HepG2 (cell line): ENCODE results near the gene KLHL5. TPM values are rescaled to one million over a fixed set of nuclear protein-coding genes. Genes with fewer than 3 reads are reported as not detected.
A peak's percentile ranks its signal among the peaks of the same experiment; 100 is the strongest.

Source experiments
- ATF2 ChIP-seq: sonication (generic); formaldehyde crosslinking; IDR thresholded peaks from 2 replicates; pipeline ENCODE4 v1.4.0; 2020; ENCODE audit warnings: missing genetic modification reagents
- ATF7-NPFF ChIP-seq: sonication (generic); formaldehyde crosslinking; IDR thresholded peaks from 2 replicates; pipeline ENCODE4 v1.8.1; 2023; ENCODE audit warnings: mild to moderate bottlenecking, low read depth, missing genetic modification reagents, moderate library complexity
- CEBPB ChIP-seq: IDR thresholded peaks from 2 replicates; pipeline ENCODE4 v1.6.1; 2011; ENCODE audit warnings: low read depth, low read length, improper control_type of control experiment, borderline replicate concordance
- FOSL1 ChIP-seq: sonication (generic); formaldehyde crosslinking; IDR thresholded peaks from 2 replicates; pipeline ENCODE4 v1.9.0; 2021; ENCODE audit warnings: missing genetic modification reagents, borderline replicate concordance
- FOSL2 ChIP-seq: sonication (generic); formaldehyde crosslinking; IDR thresholded peaks from 2 replicates; pipeline ENCODE4 v1.4.0; 2020; ENCODE audit warnings: missing genetic modification reagents
- GATAD1 ChIP-seq: IDR thresholded peaks from 2 replicates; pipeline ENCODE4 v1.6.1; 2016; ENCODE audit warnings: missing genetic modification reagents, missing compliant biosample characterization
- HOXA3 ChIP-seq: sonication (generic); formaldehyde crosslinking; IDR thresholded peaks from 2 replicates; pipeline ENCODE4 v1.5.0; 2020; ENCODE audit warnings: missing genetic modification reagents
- KAT7 ChIP-seq: IDR thresholded peaks from 2 replicates; pipeline ENCODE4 v1.6.1; 2018; ENCODE audit warnings: borderline replicate concordance, missing compliant biosample characterization
- MED1 ChIP-seq: sonication (generic); formaldehyde crosslinking; IDR thresholded peaks from 2 replicates; pipeline ENCODE4 v1.4.0; 2020; ENCODE audit warnings: missing genetic modification reagents
- NFIC ChIP-seq: IDR thresholded peaks from 2 replicates; pipeline ENCODE4 v1.6.1; 2012; ENCODE audit warnings: mild to moderate bottlenecking, low read length, inconsistent platforms
- PAF1 ChIP-seq: IDR thresholded peaks from 2 replicates; pipeline ENCODE4 v1.6.1; 2016; ENCODE audit warnings: missing genetic modification reagents, missing compliant biosample characterization
- PRDM4 ChIP-seq: sonication (generic); formaldehyde crosslinking; IDR thresholded peaks from 2 replicates; pipeline ENCODE4 v1.9.0; 2021; ENCODE audit warnings: missing genetic modification reagents, borderline replicate concordance
- RBM39 ChIP-seq: fragments of 200-400 bp; formaldehyde crosslinking; IDR thresholded peaks from one replicate; pipeline ENCODE4 v1.6.1; 2018; ENCODE audit warnings: antibody characterized with exemption, mild to moderate bottlenecking, low read depth, low read length; ENCODE audit not compliant: poor library complexity, severe bottlenecking
- SIN3B ChIP-seq: fragments of 150-350 bp; IDR thresholded peaks from 2 replicates; pipeline ENCODE4 v1.6.1; 2014; ENCODE audit warnings: low read length
- SNAPC2 ChIP-seq: sonication (generic); formaldehyde crosslinking; IDR thresholded peaks from 2 replicates; pipeline ENCODE4 v1.8.1; 2022; ENCODE audit warnings: mild to moderate bottlenecking, missing genetic modification reagents
- SP140L ChIP-seq: sonication (generic); formaldehyde crosslinking; IDR thresholded peaks from 2 replicates; pipeline ENCODE4 v1.4.0; 2020; ENCODE audit warnings: missing genetic modification reagents, borderline replicate concordance
- SPEN ChIP-seq: sonication (generic); formaldehyde crosslinking; IDR thresholded peaks from 2 replicates; pipeline ENCODE4 v1.5.1; 2020; ENCODE audit warnings: low read depth, mild to moderate bottlenecking, missing genetic modification reagents
- THAP8 ChIP-seq: sonication (generic); formaldehyde crosslinking; IDR thresholded peaks from 2 replicates; pipeline ENCODE4 v1.5.1; 2020; ENCODE audit warnings: missing genetic modification reagents, mild to moderate bottlenecking, borderline replicate concordance
- YEATS4 ChIP-seq: sonication (generic); formaldehyde crosslinking; IDR thresholded peaks from 2 replicates; pipeline ENCODE4 v1.4.0; 2020; ENCODE audit warnings: missing genetic modification reagents, borderline replicate concordance
- ZBTB33 ChIP-seq: sonication (generic); formaldehyde crosslinking; IDR thresholded peaks from 2 replicates; pipeline ENCODE4 v1.4.0; 2020; ENCODE audit warnings: missing genetic modification reagents
- ZKSCAN1 ChIP-seq: fragments of 150-350 bp; IDR thresholded peaks from 2 replicates; pipeline ENCODE4 v1.6.1; 2014; ENCODE audit warnings: low read length
- ZNF121 ChIP-seq: sonication (generic); formaldehyde crosslinking; IDR thresholded peaks from 2 replicates; pipeline ENCODE4 v1.5.0; 2020; ENCODE audit warnings: mild to moderate bottlenecking, missing genetic modification reagents
- ZNF260 ChIP-seq: sonication (generic); formaldehyde crosslinking; IDR thresholded peaks from 2 replicates; pipeline ENCODE4 v1.4.0; 2020; ENCODE audit warnings: missing genetic modification reagents, low read depth, mild to moderate bottlenecking, borderline replicate concordance
- ZNF264 ChIP-seq: sonication (generic); formaldehyde crosslinking; IDR thresholded peaks from 2 replicates; pipeline ENCODE4 v1.4.0; 2020; ENCODE audit warnings: missing genetic modification reagents
- ZNF33A ChIP-seq: sonication (generic); formaldehyde crosslinking; IDR thresholded peaks from 2 replicates; pipeline ENCODE4 v1.5.1; 2020; ENCODE audit warnings: missing genetic modification reagents, mild to moderate bottlenecking, moderate library complexity, borderline replicate concordance
- ZNF75D ChIP-seq: sonication (generic); formaldehyde crosslinking; IDR thresholded peaks from 2 replicates; pipeline ENCODE4 v1.8.1; 2023; ENCODE audit warnings: missing genetic modification reagents, mild to moderate bottlenecking, borderline replicate concordance
- ZNF776 ChIP-seq: sonication (generic); formaldehyde crosslinking; IDR thresholded peaks from 2 replicates; pipeline ENCODE4 v1.4.0; 2020; ENCODE audit warnings: mild to moderate bottlenecking, missing genetic modification reagents
- polyA plus RNA-seq, 8 experiments: library from polyadenylated mRNA; depleted of rRNA in 3 of 8; stranded (reverse) in 7 of 8; unstranded in 1 of 8; fragments of >200 nt; fragmentation: Illumina TruSeq in 4 of 8; extraction: Trizol in 4 of 8; gene quantifications; 2 replicates each; pipeline versions ENCODE4 v1.2.1 to v1.2.3, GENCODE V29; 2011 to 2016; ENCODE audit warnings: low read depth in 4 of 8, missing spikeins in 1 of 8, mixed read lengths in 1 of 8; ENCODE audit not compliant: insufficient read depth in 1 of 8
- total RNA-seq, 5 experiments: library from RNA; depleted of rRNA; stranded (reverse); fragments of >200 nt; fragmentation: Illumina TruSeq; extraction: Trizol; gene quantifications; 2 replicates each; pipeline ENCODE4 v1.2.3, GENCODE V29; 2016; ENCODE audit warnings: low read depth in 1 of 5

The KLHL5 gene
- total and polyA plus RNA-seq, 2 of the 13 experiments (the other 11 are each of a cell fraction or from before 2014, with no cell fraction given) = 36.2 to 38.7 TPM

- peak; percentile 93 for TF ChIP-seq ZNF264 (CRISPR knock-in tag)
- TF ChIP-seq SIN3B = no peak
- TF ChIP-seq NFIC = no peak
- no peak for TF ChIP-seq PAF1
- no peak for TF ChIP-seq ZNF260 (CRISPR knock-in tag)
- no peak for TF ChIP-seq RBM39
- TF ChIP-seq THAP8 (CRISPR knock-in tag) = no peak
- no peak for TF ChIP-seq KAT7 (CRISPR knock-in tag)
- no peak for TF ChIP-seq ZNF776 (CRISPR knock-in tag)
- peak; percentile 95 for TF ChIP-seq ZNF121
- peak; percentile 76 for TF ChIP-seq ZBTB33 (CRISPR knock-in tag)
- TF ChIP-seq PRDM4 = no peak
- TF ChIP-seq GATAD1 (CRISPR knock-in tag) = 0 out of 2 replicates have a peak, but pooled peaks have one; percentile 21
- TF ChIP-seq MED1 (CRISPR knock-in tag) = peak; percentile 19; the same call in 1 of the 2 replicates
- TF ChIP-seq YEATS4 = no peak
- TF ChIP-seq SNAPC2 (CRISPR knock-in tag) = no peak
- no peak for TF ChIP-seq ZNF33A (CRISPR knock-in tag)
- no peak for TF ChIP-seq CEBPB
- TF ChIP-seq ZKSCAN1 = no peak
- peak; percentile 71 for TF ChIP-seq FOSL2 (CRISPR knock-in tag)
- TF ChIP-seq HOXA3 (CRISPR knock-in tag) = no peak
- no peak for TF ChIP-seq ATF7-NPFF (CRISPR knock-in tag)
- no peak for TF ChIP-seq SPEN (CRISPR knock-in tag)
- no peak for TF ChIP-seq SP140L (CRISPR knock-in tag)
- no peak for TF ChIP-seq ZNF75D (CRISPR knock-in tag)
- no peak for TF ChIP-seq FOSL1
- TF ChIP-seq ATF2 (CRISPR knock-in tag) = no peak
Measured at GRCh38 chr4:39046249-39046648, 15.8 kb upstream of the KLHL5 start (continued).
